SK-MEL-5 (cell line): ENCODE measurements around the gene PPIL6. TPM values are rescaled to one million over a fixed set of nuclear protein-coding genes. Genes with fewer than 3 reads are reported as not detected.
"Not testable (repeated sequence)": the region's sequence is repeated elsewhere in the genome, so short reads cannot be mapped to it uniquely, and the experiment has no call there.

ENCODE experiments used
- DNase-seq: peaks from one replicate; pipeline ENCODE4 v3.0.0-alpha.2; 2016; ENCODE audit warnings: low read depth, low spot score
- in situ Hi-C: cut with HindIII; loops from 2 replicates; pipeline ENCODE4 v1.10.0; 2016; ENCODE audit warnings: low sequenced_read_pairs, high pct_unique_total_duplicates, low pct_unique_long_range_greater_than_20kb
- total RNA-seq: library from RNA; depleted of rRNA; stranded (reverse); fragments of >200 nt; shearing (Covaris generic); gene quantifications from 2 replicates; pipeline ENCODE4 v1.2.3, GENCODE V29; 2014

PPIL6 gene
- total RNA-seq, 1 experiment from 2014 or later = 1.2 TPM

- in situ Hi-C loops = no loop called here
- DNase-seq = peak; percentile 87
These were observed 58.5 kb downstream of the PPIL6 start, which contains the start of gene CD164 for GRCh38 chr6:109381747-109382575. Gene CD164 (minus strand): TSS chr6:109382467. CDS start chr6:109382378, 89 bp downstream.

GRCh38 chr6:109381061-109381746 is 59.2 kb downstream of the PPIL6 start:
- DNase-seq = no peak

GRCh38 chr6:109379711-109380110 is 60.7 kb downstream of the PPIL6 start:
- in situ Hi-C loops = no loop called here
- DNase-seq = no peak

More at GRCh38 chr6:109381061-109381746, 59.2 kb downstream of the PPIL6 start:
- in situ Hi-C loops = no loop called here

GRCh38 chr6:109377717-109378116 is 62.7 kb downstream of the PPIL6 start:
- in situ Hi-C loops = no loop called here
- no peak for DNase-seq

GRCh38 chr6:109374326-109374892 is 66.0 kb downstream of the PPIL6 start:
- in situ Hi-C loops = no loop called here

DNA sequence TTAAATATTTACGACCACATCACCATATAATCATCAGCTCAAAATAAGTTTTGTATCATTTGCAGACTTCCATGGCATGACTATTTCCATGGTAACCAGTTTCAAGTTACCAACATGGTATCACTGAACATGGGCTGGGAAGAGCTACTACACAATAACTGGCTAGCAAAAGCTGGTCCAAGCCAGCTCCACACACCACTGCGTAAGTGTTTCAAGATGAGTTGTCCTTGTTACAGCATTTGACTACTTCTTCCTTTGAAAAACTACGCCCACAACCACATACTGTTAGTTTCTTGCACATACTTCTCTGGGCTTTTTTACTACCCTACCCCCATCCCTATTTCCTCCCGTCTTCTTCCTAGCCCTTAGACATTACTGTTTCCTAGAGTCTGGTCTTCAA is 66.7 kb downstream of the PPIL6 start:
- in situ Hi-C loops = no loop called here
- no peak for DNase-seq

More at GRCh38 chr6:109374326-109374892, 66.0 kb downstream of the PPIL6 start:
- no peak for DNase-seq

DNA sequence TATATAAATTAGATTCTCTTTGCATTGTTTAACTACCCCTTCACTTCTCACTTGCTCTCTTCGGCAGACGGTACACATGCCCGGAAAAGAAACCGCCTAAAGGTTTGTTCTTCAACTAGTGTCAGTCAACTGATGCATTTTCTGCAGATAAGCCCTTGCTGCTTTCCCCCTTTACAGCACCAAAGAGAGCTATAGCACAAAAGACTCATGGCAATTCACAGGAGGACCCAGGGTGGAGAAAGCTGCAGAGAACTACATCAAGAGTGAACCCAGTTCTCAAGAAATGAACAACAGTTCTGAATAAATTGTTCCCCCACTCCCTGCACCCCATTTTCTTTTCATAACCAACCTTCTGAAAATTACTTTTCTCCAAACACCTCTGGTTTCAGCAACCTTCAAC is 67.1 kb downstream of the PPIL6 start:
- DNase-seq = no peak
- in situ Hi-C loops = no loop called here

DNA sequence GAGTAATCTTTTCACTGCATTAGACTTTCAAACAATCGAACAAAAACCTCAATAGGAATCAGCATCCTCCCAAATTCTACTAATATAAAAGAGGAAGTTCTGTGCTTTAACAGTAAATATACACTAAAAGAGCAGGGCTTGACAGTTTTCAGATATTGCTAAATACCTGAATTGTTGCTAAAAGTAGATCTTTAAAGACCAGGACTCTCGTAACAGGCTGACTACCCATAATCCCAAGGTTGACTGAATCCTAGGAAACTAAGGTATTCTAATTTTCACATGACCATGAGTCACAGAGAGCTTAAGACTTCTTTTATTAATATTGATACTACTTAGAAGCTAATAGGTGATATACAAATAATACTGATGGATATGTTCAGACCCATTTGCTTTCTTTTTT is 68.3 kb downstream of the PPIL6 start:
- in situ Hi-C loops = no loop called here

GRCh38 chr6:109370792-109371191 is 69.6 kb downstream of the PPIL6 start:
- no peak for DNase-seq
- in situ Hi-C loops = no loop called here

More for the DNA sequence above, 68.3 kb downstream of the PPIL6 start:
- no peak for DNase-seq

GRCh38 chr6:109370336-109370735 is 70.1 kb downstream of the PPIL6 start:
- in situ Hi-C loops = no loop called here
- no peak for DNase-seq

DNA sequence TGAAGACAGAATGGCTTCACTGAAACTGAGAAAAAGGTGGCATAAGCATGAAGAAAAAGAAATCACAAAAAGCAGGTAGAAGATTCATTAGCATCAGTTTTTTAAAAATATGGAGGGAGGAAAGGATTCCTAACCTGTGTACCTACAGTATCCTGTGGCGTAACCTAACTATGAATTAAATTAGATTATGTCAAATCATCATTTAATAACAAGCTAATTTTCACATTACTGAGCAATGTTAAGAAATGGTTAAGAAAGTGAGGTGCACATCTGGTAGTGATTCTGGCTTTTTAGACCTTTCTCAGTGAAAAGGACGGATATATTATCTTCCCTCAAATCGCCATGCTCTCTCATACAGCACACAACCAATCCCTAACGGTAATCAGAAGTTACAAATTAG is 70.7 kb downstream of the PPIL6 start:
- in situ Hi-C loops = no loop called here
- DNase-seq = no peak

DNA sequence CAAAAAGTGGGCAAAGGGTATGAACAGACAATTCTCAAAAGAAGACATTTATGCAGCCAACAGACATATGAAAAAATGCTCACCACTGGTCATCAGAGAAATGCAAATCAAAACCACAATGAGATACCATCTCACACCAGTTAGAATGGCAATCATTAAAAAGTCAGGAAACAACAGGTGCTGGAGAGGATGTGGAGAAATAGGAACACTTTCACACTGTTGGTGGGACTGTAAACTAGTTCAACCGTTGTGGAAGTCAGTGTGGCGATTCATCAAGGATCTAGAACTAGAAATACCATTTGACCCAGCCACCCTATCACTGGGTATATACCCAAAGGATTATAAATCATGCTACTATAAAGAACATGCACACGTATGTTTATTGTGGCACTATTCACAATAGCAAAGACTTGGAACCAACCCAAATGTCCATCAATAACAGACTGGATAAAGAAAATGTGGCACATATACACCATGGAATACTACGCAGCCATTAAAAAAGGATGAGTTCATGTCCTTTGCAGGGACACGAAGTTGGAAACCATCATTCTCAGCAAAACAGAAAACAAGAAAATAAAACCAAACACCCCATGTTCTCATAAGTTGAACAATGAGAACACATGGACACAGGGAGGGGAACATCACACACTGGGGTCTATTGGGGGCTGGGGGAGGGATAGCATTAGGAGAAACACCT is 75.9 kb downstream of the PPIL6 start:
- DNase-seq, in situ Hi-C loops: not testable (repeated sequence)

DNA sequence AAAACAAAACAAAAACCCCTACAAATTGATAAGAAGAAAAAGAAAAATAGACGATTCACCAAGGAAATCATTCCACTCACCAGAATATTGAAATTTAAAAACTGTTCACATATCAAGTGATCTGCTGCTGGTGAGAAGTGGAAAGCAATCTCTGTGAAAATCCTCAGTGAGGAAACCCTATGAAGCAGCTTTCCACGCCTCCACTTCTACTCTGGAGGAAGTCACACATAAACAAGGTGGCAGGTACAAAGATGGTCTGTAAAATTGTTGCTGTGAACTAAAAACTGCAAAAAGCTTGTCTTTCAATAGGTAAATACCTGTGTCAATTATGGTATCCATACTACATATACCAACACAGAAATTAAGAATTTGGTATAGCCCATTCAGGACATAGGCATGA is 76.7 kb downstream of the PPIL6 start:
- in situ Hi-C loops = no loop called here
- DNase-seq = no peak

DNA sequence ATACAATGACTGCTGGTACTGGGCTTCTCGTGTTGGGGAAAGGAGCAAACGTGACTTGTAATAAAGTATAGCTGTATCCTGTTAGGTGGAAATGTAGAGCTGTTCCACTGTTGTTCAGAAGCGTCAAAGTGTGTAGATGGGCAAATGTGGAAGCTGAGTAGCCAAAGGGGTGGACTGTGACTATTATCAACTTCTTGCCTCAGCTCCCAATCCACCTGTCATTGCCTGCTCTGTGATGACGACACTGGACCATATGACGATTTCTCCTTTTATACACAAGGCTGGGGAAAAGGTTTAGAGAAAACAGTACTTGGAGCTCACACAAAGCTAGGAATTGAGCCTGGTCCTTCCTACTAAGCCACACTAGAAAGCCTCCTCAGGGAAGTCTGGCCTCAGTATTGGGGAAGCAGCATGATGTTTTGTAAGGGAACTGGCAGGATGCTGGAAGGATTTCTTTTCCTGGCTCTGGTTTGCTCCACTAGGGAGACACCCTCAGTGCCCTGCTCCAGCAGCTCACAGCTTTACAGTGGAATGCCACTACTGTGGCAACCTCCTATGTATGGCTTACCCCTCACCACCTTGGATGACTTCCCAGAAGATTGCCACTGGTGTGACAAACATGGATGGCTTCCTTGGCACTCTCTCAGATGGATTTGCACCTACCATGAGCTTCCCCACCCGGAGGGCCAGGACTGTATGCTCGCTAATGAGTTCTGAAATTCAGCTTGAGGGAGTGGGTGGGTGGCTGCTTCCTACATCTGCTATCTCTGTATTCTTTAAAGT is 78.1 kb downstream of the PPIL6 start:
- in situ Hi-C loops = no loop called here
- no peak for DNase-seq

GRCh38 chr6:109360791-109361190 is 79.6 kb downstream of the PPIL6 start:
- in situ Hi-C loops = no loop called here
- DNase-seq = no peak

GRCh38 chr6:109360281-109360680 is 80.1 kb downstream of the PPIL6 start:
- in situ Hi-C loops = no loop called here
- no peak for DNase-seq

GRCh38 chr6:109359248-109359647 is 81.2 kb downstream of the PPIL6 start:
- in situ Hi-C loops = no loop called here
- no peak for DNase-seq
